ENCODE data around the gene ALG3.
"Not testable (repeated sequence)": the region's sequence is repeated elsewhere in the genome, so short reads cannot be mapped to it uniquely, and the experiment has no call there.

The ALG3 gene

DNA sequence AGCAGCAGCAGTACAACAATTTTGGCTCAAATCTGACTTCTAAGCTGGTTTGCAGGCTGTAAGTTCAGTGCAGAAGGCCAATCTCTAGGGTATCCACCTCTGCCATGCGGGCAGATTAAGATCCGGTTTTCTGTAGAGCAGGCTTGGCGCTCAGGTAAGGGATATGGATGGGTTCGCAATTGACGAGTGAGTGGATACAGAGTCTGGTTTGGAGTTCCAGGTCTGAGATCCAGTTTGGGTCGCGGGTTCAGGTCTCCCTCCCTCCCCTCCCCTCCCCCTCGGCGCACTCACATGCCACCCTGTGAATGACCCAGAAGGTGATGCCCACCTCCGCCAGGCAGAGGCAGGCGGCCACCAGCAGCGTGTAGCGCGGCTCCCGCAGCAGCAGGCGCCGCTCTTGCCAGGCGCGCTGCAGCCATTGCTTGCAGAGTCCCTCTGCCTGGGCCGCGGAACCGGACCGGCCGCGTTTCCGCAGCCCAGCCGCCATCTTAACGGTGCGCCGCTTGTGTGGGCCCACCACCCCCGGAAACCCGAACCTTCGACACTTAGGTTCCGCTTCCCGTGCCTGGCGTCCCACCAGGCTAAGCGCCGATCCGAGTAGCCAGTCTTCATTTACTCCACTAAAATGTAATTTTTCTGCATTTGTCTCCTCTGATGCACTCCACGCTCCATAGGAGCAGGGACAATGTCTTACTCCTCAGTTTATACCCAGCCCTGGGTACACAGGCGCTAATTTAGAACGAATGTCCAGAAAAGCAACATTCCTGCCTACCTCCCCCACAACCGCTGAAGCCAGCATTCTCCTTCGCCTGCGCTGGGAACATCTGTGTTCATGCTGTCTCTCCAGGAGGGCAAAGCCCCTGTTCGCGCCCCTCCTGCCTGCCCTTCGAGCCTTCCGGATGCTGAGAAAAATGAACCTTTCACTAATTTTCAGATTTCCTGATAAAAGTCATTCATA lies at the start of gene ALG3:
Gene ALG3 (minus strand): TSS at position 509 of the 958 bp plus-strand sequence. CDS start 22 bp downstream, at position 487.
- peak; percentile 91 for DNase-seq

GRCh38 chr3:184296616-184297015 lies 47.9 kb upstream of the ALG3 start:
- no peak for DNase-seq

GRCh38 chr3:184295771-184296170 lies 47.0 kb upstream of the ALG3 start:
- no peak for DNase-seq

- DNase-seq, result no peak
Measured at GRCh38 chr3:184291738-184292445, 43.1 kb upstream of the ALG3 start.

- DNase-seq, result no peak
Measured at GRCh38 chr3:184291044-184291737, 42.4 kb upstream of the ALG3 start.

DNA sequence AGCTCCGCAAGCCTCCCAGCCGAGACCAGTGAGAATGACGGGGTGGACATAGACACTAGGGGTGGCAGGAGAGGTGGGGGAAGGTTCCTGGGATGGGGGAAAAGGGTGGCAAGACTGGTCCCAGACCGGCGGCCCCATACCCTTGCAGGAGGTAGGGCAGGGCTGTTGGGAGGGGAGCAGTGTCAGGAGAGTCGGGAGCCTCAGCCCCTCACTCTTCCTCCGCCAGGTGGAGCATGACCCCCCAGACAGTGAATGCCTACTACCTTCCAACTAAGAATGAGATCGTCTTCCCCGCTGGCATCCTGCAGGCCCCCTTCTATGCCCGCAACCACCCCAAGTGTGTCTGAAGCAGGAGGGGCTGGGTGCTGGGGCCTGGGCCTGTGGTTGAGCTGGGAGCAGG lies 41.6 kb upstream of the ALG3 start:
- no peak for DNase-seq

DNA sequence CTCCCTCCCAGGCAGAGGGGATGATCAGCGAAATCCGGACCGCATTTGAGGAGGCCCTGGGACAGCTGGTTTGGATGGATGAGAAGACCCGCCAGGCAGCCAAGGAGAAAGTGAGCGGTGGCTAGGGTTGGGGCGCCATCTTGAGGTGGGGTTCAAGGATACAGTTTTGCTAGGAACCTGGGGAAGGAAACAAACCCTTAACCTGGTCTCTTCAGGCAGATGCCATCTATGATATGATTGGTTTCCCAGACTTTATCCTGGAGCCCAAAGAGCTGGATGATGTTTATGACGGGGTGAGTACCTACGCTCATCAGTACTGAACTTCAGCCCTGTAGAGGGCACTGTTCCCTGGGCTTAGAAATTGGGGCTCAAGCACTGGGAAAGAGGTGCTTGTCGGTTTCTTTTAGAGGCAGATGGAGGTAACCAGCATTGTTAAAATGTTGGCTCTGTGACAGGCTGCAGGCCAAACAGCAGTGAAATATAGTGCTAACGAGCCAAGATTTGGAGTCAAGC lies 40.7 kb upstream of the ALG3 start:
- DNase-seq, result peak; percentile 79

DNA sequence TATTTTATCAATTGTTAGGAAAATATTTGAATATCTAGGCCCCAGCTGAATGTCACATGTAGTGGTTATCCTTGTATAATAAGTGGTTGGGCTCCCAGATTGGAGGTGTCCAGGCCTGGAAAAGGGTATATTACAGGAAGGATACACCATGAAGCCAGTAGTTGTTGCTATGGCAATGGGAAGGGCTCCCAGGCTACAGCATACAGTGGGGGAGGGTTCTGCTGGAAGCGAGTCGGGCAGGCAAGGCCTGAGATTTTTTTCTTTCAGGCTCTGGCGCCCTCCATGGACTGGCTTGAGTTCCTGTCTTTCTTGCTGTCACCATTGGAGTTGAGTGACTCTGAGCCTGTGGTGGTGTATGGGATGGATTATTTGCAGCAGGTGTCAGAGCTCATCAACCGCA lies 35.9 kb upstream of the ALG3 start:
- DNase-seq, result peak; percentile 48

- DNase-seq, result no peak
Measured at GRCh38 chr3:184283681-184284080, 34.9 kb upstream of the ALG3 start.

DNA sequence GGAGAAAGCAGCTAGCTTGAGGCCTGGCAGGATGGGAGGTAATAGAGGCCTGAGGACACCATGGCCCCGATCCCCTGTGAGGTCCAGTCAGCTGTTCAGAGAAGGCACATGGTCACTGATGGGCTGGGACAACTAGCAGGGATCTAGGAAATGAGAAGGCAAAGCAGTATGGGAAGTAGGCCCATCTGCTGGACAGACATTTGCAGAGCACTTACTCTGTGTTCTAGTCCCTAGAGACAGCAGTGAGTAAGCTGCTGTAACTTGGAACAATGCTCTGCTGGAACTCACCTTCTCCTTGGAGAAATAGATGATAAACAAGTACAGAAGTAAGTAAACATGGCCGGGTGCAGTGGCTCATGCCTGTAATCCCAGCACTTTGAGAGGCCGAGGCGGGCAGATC lies 34.2 kb upstream of the ALG3 start:
- DNase-seq, result no peak

DNA sequence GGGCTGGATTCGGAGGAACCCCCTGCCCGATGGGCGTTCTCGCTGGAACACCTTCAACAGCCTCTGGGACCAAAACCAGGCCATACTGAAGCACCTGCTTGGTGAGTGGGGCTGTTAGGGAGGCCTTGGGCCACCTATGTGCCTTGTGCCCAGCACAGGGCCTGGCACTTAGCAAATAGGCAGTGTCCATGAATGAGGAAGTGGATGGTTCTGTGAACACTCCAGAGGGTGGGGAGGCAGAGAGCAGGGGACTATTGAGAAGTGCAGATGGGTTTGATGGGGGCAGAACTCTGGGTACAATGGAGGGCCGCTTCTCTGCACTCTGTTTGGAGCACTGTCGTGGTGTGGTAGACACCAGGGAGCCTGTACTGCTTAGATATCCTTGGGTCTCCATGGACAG lies 28.6 kb upstream of the ALG3 start:
- DNase-seq, result no peak

DNA sequence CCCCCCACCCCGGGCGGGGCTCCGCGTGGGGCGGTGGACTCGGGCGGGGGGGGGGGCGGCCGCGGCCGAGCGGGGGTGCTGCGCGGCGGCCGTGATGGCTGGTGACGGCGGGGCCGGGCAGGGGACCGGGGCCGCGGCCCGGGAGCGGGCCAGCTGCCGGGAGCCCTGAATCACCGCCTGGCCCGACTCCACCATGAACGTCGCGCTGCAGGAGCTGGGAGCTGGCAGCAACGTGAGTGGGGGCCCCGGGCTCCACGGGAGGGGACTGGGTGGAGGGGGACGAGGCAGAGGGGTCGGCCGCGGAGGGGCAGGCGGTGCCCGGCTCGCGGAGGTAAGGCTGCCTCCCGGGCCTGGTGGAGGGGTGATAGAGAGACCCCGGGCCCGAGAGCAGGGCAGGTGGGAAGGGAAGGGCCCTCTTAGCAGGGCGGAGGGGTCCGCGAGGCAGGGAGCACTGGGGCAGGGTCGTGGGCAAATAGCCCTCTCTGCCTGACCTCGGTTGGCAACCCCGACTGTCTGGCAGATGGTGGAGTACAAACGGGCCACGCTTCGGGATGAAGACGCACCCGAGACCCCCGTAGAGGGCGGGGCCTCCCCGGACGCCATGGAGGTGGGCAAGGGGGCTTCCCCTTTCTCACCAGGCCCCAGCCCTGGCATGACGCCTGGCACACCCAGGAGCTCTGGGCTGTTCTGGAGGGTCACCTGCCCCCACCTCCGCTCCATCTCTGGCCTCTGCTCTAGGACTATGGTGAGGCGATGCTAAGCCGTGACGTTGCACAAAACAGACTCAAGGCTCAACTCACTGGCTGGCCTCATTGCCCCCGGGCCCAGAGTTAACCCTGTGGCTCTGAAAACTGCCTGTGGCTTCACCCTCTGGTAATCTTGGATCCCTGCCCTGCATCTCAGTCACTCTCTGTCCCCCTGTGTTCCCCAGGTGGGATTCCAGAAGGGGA lies 27.5 kb upstream of the ALG3 start, which contains the start of gene ECE2:
Gene ECE2 (plus strand): TSS at position 62 of the 950 bp plus-strand sequence. CDS start 132 bp downstream, at position 194.
- DNase-seq, result no peak

DNA sequence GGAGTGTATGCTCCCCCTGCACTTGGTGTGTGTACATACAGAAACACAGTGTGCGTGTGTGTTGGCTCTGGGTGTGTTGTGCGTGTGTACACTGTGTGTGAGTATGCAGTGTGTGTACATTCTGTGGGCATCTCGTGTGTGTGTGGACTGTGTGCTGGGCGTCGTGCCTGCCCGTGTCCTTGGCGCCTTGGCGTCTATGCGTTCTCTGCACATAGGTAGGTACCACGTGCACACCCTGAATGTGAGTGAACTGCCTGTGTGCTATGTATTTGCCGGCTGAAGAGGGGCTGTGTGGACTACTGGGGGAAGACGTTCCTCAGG lies 26.6 kb upstream of the ALG3 start:
- DNase-seq, result no peak

- no peak for DNase-seq
Measured at GRCh38 chr3:184272269-184272668, 23.5 kb upstream of the ALG3 start.

- DNase-seq, result not testable (repeated sequence)
Measured at GRCh38 chr3:184267249-184267648, 18.5 kb upstream of the ALG3 start.

- DNase-seq, result no peak
Measured at GRCh38 chr3:184262764-184263179, 14.0 kb upstream of the ALG3 start.

GRCh38 chr3:184261854-184262763 lies 13.3 kb upstream of the ALG3 start:
- DNase-seq, result peak; percentile 53

- DNase-seq, result peak; percentile 78
Measured at GRCh38 chr3:184261270-184261853, 12.6 kb upstream of the ALG3 start, which contains the start of gene CAMK2N2. Gene CAMK2N2, minus strand, starts transcription at chr3:184261553. Its CDS starts 268 bp downstream, at chr3:184261285.

DNA sequence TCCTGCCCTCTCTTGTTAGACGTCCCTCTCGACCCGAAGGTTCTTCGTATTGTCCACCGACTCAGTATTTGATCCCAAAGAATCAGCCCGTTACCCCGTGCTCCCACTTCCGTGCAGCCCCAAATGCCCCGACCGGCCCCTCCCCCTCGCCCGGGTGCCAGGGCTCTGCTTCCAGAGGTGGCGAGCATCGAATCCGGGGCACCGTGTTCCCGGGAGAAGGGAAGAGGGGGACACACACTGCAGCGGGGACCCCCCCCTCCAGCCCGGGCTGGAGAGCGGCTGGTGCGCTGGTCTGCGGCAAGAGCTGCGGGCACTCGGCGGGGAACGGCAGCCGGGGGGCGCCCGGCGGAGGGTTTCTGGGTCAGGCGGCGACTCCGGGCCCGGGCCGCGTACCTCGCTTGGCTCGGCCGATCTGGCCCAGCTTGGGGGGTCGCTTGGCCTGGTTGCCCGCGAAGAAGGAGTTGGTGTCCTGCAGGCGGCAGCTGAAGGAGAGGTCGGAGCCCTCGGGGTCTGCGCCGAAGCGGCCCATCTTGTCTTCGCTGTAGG lies 12.0 kb upstream of the ALG3 start:
- DNase-seq, result peak; percentile 24
